GM10847 (cell line): ENCODE results near the gene KCNG2.

Experiments
- POLR2A ChIP-seq: IDR thresholded peaks from 2 replicates; pipeline ENCODE4 v1.6.1; 2011; ENCODE audit not compliant: insufficient read length; ENCODE audit errors: extremely low read depth

KCNG2 gene

GRCh38 chr18:79903071-79903635, 105.4 kb downstream of the KCNG2 start:
- no peak for TF ChIP-seq POLR2A

- TF ChIP-seq POLR2A = no peak
These were observed 106.1 kb downstream of the KCNG2 start for GRCh38 chr18:79903787-79904356.

GRCh38 chr18:79904357-79905147, 106.8 kb downstream of the KCNG2 start:
- TF ChIP-seq POLR2A = no peak

- no peak for TF ChIP-seq POLR2A
These were observed 107.7 kb downstream of the KCNG2 start for GRCh38 chr18:79905389-79905911.

GRCh38 chr18:79905993-79906392, 108.3 kb downstream of the KCNG2 start:
- no peak for TF ChIP-seq POLR2A

- TF ChIP-seq POLR2A = no peak
These were observed 109.0 kb downstream of the KCNG2 start for GRCh38 chr18:79906706-79907105.

- TF ChIP-seq POLR2A = no peak
These were observed 113.0 kb downstream of the KCNG2 start for GRCh38 chr18:79910563-79911343.

- no peak for TF ChIP-seq POLR2A
These were observed 113.9 kb downstream of the KCNG2 start for GRCh38 chr18:79911344-79912270.

- TF ChIP-seq POLR2A = no peak
These were observed 114.8 kb downstream of the KCNG2 start for GRCh38 chr18:79912409-79912991.

GRCh38 chr18:79912994-79913831, 115.5 kb downstream of the KCNG2 start:
- TF ChIP-seq POLR2A = no peak

- no peak for TF ChIP-seq POLR2A
These were observed 116.9 kb downstream of the KCNG2 start for GRCh38 chr18:79914614-79915160.

- no peak for TF ChIP-seq POLR2A
These were observed 117.7 kb downstream of the KCNG2 start for GRCh38 chr18:79915161-79916127.
